HG03558 (cell line): ENCODE measurements around the gene EEFSEC.
"Not testable (repeated sequence)": the region's sequence is repeated elsewhere in the genome, so short reads cannot be mapped to it uniquely, and the experiment has no call there.

ENCODE experiments used
- ATAC-seq: cut with Tn5 transposase; IDR thresholded peaks from one replicate; pipeline ENCODE4 v1.9.1; 2021; ENCODE audit warnings: moderate number of reproducible peaks; ENCODE audit not compliant: unreplicated experiment; ENCODE audit errors: extremely low read depth

The EEFSEC gene

DNA sequence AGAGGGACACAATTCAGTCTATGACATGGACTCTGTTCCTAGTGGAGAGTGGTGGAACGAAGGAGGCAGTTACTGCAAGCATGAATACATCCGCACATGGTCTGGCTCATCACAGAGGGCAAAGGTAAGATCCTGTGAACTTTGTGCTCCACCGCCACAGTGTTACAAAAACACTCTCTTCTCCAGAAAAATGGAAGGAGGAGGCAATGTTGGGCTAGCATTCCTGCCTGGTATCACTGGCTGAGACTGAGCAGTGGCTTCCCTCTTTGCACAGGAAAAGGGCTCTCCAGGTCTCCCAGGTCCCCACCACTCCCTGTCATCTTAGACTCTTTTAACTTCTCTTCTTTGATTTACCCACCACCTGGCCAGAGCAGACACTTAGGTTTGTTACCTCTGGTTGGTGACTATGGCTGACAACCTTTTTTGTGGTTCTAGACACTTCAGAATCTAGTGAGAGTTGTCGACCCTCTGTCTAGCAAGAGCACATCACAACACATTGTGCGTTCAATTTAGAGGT is 1.5 kb upstream of the EEFSEC start:
- ATAC-seq: no peak

DNA sequence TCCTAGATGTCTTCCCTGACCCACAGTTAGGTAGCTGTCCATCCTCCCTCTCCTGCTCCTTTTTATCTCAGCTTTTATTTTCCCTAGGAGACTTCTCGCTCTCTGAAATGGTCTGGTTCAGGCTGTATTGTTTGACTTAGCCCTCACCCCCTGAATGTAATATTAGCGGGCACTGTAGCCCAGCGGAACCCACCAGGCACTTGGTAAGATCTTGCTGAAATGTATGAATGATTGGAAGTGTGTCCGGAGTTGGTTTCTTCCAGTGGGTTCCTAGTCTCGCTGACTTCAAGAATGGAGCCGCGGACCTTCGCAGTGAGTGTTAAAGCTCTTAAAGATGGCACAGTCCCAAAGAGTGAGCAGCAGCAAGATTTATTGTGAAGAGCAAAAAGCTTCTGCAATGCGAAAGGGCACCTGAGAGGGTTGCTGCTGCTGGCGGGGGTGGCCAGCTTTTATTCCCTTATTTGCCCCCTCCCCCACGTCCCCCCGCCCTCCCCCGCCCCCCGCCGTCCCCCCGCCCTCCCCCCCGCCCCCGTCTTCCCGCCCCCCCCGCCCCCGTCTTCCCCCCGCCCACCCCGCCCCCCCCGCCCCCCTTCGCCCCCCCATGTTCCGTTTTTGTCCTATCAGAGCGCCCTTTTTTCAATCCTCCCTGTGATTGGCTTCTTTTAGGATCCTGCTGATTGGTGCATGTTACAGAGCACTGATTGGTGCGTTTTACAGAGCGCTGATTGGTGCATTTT is 694 bp upstream of the EEFSEC start:
- no peak for ATAC-seq

DNA sequence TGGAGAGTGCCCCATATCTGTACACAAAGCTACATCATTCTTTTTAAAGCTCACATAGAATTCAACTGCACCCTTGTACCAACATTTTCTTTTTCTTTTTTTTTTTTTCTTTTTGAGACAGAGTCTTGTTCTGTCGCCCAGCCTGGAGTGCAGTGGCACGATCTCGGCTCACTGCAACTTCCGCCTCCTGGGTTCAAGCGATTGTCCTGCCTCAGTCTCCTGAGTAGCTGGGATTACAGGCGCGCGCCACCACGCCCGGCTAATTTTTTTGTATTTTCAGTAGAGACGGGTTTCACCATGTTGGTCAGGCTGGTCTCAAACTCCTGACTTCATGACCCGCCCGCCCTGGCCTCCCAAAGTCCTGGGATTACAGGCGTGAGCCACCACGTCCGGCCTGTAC is 1.1 kb downstream of the EEFSEC start:
- not testable (repeated sequence) for ATAC-seq

DNA sequence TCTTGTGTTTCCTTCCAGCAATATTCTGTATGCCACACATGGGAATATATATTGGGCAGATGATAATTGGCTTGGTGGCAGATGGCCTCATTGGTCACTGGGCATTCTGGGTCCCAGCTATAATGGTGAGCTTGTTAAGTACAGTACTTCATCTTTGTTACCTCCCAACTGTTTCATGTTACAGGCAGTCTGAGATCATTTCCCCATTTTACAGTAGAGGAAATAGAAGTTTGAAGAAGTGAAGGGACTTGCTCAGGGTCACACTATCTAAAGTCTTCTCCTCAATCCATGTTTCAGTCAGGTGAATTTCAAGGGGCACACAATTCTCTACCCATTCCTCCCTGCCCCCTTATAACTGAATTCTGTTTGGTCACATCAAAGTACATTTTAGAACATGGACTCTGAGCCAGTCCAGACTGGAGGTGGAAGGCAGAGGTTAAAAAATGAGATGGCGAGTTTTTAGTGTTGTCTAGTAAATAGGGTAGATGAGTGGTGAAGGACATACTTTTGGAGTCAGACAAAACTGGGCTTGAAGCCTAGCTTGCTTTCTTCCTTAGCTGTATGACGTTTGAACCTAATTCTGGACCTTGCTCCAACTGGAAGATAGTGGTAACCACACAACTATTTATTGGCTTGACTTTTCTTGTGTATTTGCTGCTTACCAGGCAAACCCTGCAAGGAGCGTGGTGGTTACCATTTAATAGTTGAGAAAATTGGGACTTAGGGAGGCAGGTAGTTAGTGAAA is 2.5 kb downstream of the EEFSEC start:
- ATAC-seq: no peak

DNA sequence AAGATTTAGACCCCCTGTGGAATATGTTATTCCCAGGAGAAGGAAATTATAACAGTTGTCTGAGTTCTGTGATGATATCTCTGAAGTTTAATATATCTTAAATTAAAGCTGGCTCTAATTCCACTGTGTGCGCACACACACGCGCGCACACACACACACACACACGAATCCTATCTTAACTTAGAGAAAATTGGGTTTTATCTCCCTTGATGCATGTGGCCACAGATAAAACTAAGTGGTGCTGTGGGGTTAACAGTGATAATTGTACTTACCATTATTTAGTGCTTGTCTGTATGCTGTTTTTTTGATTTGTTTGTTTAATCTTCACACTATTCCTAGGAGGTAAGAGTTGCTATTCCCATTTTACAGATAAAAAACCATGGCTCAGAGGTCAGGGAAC is 7.4 kb downstream of the EEFSEC start:
- ATAC-seq: no peak

DNA sequence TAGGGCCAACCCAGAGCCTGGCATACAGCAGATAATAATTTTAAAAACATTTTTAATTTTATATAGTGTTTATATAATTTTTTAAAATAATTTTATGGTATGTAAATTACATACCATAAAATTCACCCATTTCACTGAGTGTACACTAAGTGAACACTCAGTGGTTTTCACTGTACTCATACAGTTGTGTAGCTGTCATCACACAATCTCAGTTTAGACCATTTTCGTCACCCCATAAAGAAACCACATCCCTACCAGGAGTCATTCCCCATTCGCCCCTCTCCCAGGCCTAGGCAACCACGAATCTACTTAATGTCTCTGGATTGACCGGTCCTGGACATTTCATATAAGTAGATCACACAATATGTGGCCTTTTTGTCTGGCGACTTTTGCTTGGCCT is 10.2 kb downstream of the EEFSEC start:
- no peak for ATAC-seq

DNA sequence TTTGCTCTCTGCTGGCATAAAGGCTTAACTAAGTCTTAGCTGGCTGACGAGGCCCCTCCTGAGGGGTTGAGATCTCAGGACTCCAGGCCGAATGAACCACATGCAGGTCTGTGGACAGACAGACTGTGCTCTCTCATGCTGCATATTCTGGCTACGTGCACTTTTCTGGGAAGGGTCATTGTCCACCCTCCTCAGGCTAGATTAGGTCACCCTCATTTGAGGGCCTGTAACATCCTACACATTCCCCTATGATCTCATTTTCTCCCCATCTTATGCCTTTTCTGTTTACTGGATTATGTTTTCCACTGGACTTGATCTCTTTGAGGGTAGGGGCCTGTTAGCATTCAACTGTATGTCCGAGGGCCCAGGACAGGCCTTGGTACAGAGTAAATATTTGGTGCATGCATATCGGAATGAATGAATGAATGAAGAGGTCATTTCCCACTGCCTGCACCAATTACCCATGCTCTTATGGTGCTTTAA is 13.7 kb downstream of the EEFSEC start:
- ATAC-seq: no peak

DNA sequence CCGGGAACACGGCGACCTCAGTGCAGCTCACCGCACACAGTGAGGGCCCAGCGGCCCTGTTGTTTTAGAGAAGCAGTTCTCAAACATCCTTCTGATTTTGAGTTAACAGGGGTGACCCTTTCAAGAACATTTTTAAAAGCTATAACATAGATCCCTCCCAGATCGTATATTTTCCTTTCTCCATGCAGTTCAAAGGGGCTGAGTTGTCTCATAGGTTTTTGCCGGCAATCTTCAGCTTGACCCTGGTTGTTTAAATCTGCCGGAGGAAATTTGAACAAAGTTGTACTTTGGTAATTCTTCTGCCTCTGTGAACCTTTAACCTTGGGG is 14.3 kb downstream of the EEFSEC start:
- no peak for ATAC-seq

DNA sequence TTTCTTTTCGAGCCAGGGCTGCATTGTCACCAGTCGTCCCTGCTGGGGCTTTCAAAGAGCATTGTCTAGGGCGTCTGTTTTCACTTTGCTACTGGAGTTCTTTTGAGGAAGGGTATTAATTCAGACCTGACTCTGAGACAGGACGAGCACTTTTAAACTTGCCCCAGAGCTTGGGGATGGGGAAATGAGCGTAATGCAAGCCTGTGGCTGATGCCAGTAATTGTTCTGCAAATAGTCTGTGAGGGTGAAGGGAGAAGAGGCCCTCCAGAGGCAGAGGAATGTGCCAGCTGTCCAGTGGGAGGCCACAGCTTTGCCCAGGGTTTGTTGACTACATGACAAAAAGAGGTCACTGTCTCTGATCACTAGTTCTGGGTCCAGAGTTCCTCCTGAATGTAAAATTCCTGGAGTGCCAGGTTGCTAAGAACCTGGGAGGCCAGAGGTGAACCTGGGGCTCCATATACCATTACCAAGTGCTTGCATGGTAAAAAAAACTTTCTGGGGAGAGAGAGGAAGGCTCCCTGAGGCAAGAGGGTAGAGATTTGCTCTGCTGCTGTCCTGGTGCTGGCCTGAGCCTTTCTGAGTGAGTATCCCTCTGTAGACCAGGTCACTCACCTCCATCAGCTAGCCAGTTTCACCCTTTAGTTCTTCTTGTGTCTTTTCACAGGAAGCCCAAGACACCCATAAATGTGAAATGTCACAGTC is 14.8 kb downstream of the EEFSEC start:
- ATAC-seq: no peak

DNA sequence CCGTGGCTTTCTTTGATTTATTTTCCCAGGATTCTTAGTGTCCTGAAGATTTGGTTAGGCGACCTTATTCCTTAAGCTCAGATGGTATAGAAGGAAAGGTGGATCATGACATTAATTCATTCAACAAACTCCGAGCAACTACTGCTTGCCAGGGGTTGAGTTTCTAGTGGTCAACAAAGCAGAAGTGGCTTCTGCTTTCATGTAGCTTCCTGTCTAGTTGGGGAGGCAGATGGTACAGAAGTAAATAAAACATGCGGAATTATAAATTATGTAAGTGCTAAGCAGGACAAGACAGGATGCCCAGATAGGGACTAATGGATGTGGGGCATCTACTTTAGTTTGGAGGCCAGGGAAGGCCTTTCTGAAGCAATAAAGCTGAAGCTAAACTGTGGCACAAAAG is 15.6 kb downstream of the EEFSEC start:
- no peak for ATAC-seq

DNA sequence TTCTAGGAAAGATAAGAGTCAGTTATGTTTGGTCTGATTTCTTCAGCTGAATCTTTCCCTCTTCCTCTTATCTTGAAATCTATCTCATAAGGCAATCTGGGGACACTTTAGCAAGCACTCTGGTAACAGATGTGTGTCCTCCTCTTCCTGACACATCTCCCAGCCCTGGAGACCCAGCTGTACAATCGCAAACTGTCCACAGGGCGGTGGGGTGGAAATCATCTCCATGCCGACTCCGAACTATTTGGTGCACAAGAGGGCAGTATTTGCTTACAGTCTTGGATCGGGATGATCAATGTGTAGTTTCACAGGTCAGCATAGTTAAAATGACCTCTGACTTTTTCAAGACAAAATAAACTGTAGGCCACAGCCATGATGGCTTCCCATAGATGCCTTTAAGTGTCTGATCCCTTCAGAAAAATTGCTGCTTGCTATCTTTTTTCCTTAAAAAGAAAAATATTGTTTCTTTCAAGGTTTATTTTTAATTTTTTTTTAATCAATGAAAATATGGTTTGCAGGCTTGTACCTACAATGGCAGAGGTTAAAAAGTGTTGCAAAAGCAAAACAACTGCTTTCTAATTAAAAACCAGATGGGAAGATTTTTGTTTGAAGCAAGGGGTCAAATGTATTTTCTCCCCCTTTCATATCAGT is 17.7 kb downstream of the EEFSEC start:
- no peak for ATAC-seq

DNA sequence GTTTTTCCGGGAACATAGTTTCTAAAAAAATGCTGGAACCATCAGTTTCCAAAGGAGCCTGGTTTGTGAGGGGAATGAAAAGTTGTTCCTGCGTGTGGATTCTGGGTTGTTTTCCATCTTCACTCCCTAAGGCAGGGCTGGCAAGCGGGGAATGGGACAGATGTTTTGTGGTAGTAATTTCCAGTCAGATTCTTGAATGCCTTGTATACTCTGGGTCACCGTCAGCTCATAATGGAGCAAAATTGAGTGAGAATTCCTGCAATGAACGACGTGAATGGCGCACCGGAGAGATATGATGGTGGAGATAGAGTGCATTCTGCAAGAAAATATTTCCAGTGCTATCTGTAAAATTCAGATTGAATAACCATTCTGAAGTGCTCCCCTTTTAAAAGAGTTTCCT is 19.9 kb downstream of the EEFSEC start:
- ATAC-seq: no peak

DNA sequence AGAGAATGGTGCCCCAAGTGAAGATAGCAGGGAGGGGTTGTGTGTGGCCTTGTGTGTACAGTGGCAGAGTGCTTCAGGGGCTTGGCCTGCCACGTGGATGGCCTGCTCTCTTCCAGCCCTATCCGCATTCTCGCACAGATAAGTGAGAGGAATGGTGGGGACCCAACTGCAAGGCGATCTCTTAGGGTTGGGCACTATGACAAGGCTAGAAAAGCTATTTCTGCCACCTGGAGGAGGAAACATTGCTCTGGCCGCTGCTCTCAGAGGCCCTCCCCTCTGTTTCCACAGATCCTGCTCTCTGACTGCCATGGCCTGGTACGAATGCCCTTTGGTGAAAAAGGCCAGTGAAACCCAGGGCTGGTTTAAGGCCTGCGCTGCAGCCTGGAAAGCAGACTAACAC is 20.6 kb downstream of the EEFSEC start:
- no peak for ATAC-seq

DNA sequence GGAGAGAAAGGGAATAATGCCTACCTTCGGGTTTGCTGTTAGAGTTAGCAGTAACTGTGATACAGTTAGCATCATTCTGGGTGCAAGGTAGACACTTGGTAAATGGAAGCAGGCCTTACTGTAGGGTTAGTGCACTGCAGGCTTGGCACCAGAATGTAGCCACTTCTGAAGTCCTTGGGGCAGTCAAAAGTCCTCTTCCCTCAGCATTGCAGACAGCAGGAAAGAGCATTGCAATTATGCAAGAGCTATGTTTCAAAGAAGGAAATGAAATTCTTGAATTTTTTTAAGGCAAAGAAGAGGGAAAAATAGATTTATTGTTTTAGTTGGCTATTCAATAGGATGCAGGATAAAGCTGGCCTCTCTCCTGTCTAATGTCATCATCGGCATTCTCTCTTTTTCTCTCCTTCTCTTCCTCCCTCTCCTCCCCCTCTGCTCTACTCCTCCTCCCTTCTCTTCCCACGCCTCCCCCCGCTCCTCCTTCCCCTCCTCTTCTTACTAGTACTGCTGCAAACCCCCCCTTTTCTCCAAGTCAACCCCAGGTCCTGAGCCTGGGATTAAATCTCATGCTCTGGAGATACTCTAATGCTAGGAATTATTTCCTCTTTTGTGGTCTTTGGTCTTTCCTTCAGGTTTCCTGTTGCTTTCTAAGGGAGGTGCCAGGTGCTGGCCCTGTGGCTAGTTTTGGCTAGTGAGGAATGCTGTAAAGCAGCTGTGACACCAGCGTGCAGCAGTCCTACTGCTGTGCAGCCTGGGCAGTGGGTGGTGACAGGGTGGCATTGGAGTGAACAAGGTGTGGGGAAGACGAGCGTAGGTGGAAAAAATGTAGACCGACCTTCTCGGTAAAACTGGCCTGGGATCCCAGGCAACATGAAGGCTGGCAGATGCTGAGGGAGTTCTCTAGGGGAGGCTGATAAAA is 21.7 kb downstream of the EEFSEC start:
- no peak for ATAC-seq

DNA sequence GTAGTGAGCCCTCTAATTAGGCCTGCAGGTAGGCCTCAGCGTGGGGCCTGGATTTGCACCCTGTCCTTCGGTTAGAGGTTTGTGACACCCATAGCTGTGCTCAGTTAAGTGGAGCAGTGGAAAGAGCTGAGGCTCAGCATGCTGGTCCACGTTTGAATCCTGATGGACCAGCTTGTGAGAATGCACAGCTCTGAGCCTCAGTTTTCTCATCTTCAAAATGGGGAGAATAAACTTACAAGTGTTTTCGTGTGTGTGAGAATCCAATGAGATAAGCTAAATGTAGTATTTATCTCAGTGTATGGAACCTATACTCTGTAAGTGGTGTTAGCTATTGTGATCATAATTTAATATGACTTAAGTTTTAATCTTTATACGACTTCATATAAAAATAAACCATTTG is 22.5 kb downstream of the EEFSEC start:
- ATAC-seq: no peak

DNA sequence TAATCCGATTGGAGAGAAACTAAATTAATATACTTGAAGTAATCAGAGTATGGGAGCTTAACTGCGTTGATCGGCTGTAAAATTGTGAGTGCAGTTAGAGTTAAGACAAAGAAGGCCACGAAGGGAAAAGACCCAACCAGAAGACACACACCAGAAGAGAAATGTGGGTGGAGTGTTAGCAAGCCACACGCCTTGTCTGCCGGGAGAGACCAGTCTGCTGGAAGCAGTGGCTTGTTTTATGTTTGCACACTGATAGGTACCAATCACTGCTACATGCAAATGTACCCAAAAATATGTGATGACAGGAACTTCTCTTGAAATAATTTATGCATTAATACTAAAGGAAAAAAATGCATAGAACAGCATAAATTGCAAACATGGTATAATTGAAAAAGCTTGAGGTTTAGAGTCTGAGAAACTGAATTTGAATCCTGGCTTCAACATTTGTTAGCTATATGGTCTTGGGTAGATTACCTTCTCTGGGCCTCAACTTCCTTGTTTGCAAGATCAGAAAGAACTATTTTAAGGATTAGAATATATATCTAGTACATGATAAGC is 23.1 kb downstream of the EEFSEC start:
- no peak for ATAC-seq

DNA sequence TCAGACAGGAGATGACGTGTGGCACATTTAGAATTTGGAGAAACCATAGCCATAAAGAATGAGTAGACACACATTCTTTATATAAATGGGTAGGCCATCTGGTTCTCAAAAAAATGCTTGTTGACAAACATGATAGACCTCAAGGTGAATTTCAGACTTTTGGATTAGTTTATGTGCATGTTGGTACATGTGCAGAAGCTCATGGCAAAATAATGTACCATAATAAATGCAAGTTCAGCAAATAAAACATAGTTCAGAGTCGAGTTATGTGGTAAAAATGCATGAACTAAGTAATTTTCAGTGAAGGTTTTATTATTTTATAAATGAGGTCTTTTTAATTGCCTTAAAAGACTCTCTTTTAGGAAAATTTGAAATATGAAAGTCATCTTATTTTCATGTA is 24.6 kb downstream of the EEFSEC start:
- no peak for ATAC-seq

DNA sequence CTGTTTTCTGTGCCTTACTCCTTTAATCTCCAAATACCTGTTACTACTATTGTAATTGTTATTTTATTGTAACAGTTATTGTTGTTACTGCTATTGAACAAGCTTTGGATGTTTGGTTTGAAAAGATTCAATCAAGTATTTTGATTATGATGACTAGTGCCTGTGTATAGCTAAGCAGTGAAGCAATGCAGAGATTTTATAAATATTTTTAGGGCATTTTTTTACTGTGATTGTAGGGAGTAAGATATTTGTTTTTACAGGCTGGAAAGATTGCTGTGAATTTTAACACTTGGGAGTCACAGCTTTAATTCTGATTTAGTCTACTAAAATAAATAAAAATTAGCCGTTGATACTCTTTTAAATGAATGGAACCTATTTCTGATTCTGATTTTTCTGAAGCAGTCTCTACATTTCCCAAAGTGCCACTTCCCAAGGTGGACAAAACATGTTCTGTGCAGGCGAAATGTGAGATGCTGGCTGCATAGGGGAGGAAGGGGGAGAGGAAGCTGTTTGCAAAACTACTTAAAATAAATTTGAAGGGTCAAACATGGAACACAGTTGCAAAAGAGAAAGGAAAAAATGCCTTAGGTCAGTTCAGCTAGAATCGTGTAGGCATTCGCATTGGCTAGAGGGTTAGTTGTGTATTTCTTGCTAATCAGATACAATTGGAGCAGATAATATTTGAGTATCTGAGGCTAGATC is 25.7 kb downstream of the EEFSEC start:
- no peak for ATAC-seq

DNA sequence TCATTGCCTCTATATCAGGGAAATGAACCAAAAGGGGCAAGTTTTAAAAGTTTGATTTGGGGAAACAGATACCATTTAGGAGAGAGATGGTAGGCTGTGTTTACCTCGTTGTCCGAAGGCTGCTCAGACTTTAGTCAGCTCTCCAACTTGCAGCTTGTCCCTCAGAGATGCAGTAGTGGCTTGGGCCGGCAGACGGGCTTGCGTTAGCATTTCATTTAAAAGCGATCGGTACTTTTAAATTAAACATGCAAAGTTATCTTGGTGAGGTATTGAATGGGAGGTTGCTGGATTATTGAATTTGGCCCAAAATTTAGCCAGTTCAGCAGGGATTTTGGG is 26.2 kb downstream of the EEFSEC start:
- ATAC-seq: no peak
